Measurements from ENCODE around the gene HTR4. TPM values are rescaled to one million over a fixed set of nuclear protein-coding genes. Genes with fewer than 3 reads are reported as not detected.

The HTR4 gene
- polyA plus RNA-seq, 2 of the 4 experiments (the other 2 are of a cell fraction), result not detected

DNA sequence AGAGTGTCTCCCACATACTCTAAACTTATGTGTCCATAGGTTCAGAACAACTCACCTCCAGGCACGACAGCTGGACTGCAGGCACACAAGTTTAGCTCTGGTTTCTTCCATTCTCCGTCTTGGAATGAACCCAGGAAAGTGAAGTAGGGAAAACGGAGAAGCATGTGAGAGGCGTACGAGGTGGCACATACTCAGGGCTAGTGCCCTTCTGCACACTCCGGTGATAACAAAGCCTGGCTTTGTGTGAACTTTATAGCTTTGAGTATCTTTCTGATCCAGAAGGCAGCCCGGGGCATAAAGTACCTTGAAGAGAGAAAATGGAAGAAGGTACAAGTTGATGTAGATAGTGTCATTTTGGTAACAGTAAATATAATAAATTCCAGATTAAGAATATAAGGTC is 11.1 kb upstream of the HTR4 start:
- no peak for TF ChIP-seq SMC3 (IDR thresholded peaks at IDR 0.05)
- TF ChIP-seq RARB (CRISPR knock-in tag; IDR thresholded peaks at IDR 0.05), result no peak
- TF ChIP-seq ZFP36 (IDR thresholded peaks at IDR 0.05; ENCODE audit: borderline replicate concordance, partially characterized antibody), result no peak
- TF ChIP-seq RAD21 (conservative IDR thresholded peaks at IDR 0.05 in 1 of 2, IDR thresholded peaks at IDR 0.05 in 1 of 2), result no peak
- TF ChIP-seq EHF (CRISPR knock-in tag; IDR thresholded peaks at IDR 0.05), result no peak
- TF ChIP-seq, protein P1, sequence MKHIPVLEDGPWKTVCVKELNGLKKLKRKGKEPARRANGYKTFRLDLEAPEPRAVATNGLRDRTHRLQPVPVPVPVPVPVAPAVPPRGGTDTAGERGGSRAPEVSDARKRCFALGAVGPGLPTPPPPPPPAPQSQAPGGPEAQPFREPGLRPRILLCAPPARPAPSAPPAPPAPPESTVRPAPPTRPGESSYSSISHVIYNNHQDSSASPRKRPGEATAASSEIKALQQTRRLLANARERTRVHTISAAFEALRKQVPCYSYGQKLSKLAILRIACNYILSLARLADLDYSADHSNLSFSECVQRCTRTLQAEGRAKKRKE (CRISPR knock-in tag; IDR thresholded peaks at IDR 0.05; ENCODE audit: low read depth), result no peak
- no peak for TF ChIP-seq MAZ (IDR thresholded peaks at IDR 0.05; ENCODE audit: borderline replicate concordance, low read depth, low read length)
- no peak for TF ChIP-seq MYC (IDR thresholded peaks at IDR 0.05; ENCODE audit: borderline replicate concordance, low read length)
- FAIRE-seq, result no peak
- ATAC-seq, result no peak
- ChIA-PET CTCF (no interaction called here), POLR2A (no interaction called here)
- WGBS (ENCODE audit: missing lambda C conversion rate), result 25% methylated on average over 7 of the region's 7 CpGs
- H3K4me3 ChIP-seq, result no peak overlapping the region
- no peaks in the 10 kb centered on the region for H3K9me3 ChIP-seq
- H3K27ac ChIP-seq, result no peak overlapping the region
- H3K4me1 ChIP-seq, result no peaks in the 10 kb centered on the region
- H3K4me2 ChIP-seq, result no peak overlapping the region
- no peak for DNase-seq (ENCODE audit: low read depth in 1 of 2, low spot score in 1 of 2)

DNA sequence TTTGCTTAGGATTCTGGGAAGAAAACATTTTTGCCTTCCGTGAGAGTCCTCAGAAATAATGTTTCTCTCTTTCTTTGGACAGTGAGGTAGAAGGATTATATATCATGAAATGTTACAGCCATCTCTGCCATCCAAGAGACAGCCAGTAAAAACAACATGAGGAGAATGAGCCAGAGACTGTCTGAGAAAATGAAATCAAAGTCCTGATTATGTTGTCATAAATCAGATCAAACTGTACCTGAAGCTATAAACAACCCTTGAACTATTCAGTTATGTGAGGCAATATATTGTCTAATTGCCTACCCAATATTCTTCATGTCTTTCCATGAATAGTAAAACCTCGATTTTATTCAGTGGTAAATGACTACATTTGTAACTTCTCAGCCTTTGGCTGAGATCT is 9.2 kb upstream of the HTR4 start:
- no peaks in the 10 kb centered on the region for H3K4me1 ChIP-seq
- 4% methylated on average over 2 of the region's 2 CpGs for WGBS (ENCODE audit: missing lambda C conversion rate)
- no peak overlapping the region for H3K4me2 ChIP-seq
- POLR2A ChIA-PET, result interaction anchor here (0.6 kb wide), 1 partner anchor 335 kb away, joined by 3 read pairs; no protein-coding TSS in a partner anchor
- ATAC-seq (no peak), DNase-seq (ENCODE audit: low read depth in 1 of 2, low spot score in 1 of 2) (no peak), FAIRE-seq (no peak)
- CTCF ChIA-PET, result interaction anchor here (1.0 kb wide), 1 partner anchor 13 kb away, joined by 4 read pairs; no protein-coding TSS in a partner anchor
- TF ChIP-seq ZC3H11A (IDR thresholded peaks at IDR 0.05), result no peak
- no peak for TF ChIP-seq SREBF2 (IDR thresholded peaks at IDR 0.05)
- TF ChIP-seq CBX2 (IDR thresholded peaks at IDR 0.05; ENCODE audit: borderline replicate concordance, low read depth), result no peak
- TF ChIP-seq KDM5A (IDR thresholded peaks at IDR 0.05), result no peak
- TF ChIP-seq FOSB (CRISPR knock-in tag; IDR thresholded peaks at IDR 0.05), result no peak
- no peak for TF ChIP-seq HDAC2 (IDR thresholded peaks at IDR 0.05)
- TF ChIP-seq BCL3 (IDR thresholded peaks at IDR 0.05), result no peak
- TF ChIP-seq POLR2AphosphoS2 (conservative IDR thresholded peaks at IDR 0.05; ENCODE audit: low read length), result no peak
- no peak for TF ChIP-seq ZNF302 (CRISPR knock-in tag; IDR thresholded peaks at IDR 0.05)
- no peak for TF ChIP-seq MYC (IDR thresholded peaks at IDR 0.05; ENCODE audit: borderline replicate concordance, low read length)
- TF ChIP-seq EHF (CRISPR knock-in tag; IDR thresholded peaks at IDR 0.05), result no peak
- no peak for TF ChIP-seq FOSL2 (IDR thresholded peaks at IDR 0.05)
- no peak for TF ChIP-seq FOSL2 (CRISPR knock-in tag; IDR thresholded peaks at IDR 0.05)
- TF ChIP-seq JUN (IDR thresholded peaks at IDR 0.05), result no peak
- no peaks in the 10 kb centered on the region for H3K9me3 ChIP-seq
- H3K4me3 ChIP-seq, result no peak overlapping the region
- no peak overlapping the region for H3K27ac ChIP-seq

DNA sequence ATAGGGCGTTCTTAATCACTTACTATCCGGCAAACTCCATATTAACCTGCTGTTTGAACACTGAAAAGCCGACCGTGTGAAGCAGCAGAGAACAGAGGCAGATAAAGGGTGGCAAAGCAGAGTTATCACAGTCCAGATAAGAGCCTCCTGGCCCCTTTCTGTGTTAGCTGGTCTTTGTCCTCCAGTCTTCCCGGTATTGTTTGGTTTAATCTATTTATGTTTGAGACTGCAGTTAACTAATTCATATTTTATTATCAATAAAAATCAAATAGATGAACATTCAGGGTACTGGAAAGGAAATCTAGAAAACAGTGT is 6.0 kb upstream of the HTR4 start:
- no peaks in the 10 kb centered on the region for H3K4me1 ChIP-seq
- WGBS (ENCODE audit: missing lambda C conversion rate), result under 1% methylated on average over 5 of the region's 5 CpGs
- FAIRE-seq, result no peak
- H3K27ac ChIP-seq, result no peak overlapping the region
- no peaks in the 10 kb centered on the region for H3K9me3 ChIP-seq
- ATAC-seq, result no peak
- CTCF ChIA-PET, result no interaction called here
- no peak overlapping the region for H3K4me2 ChIP-seq
- H3K4me3 ChIP-seq, result no peak overlapping the region
- TF ChIP-seq, protein P1 (CRISPR knock-in tag; IDR thresholded peaks at IDR 0.05; ENCODE audit: low read depth), result no peak
- TF ChIP-seq HDAC2 (IDR thresholded peaks at IDR 0.05) (no peak), POLR2A (IDR thresholded peaks at IDR 0.05; ENCODE audit: low read length) (no peak), CHD2 (IDR thresholded peaks at IDR 0.05; ENCODE audit: low read length, partially characterized antibody) (no peak), MAFK (IDR thresholded peaks at IDR 0.05; ENCODE audit: partially characterized antibody) (no peak), NFE2L2 (conservative IDR thresholded peaks at IDR 0.05; ENCODE audit: low read length) (no peak), MAX (IDR thresholded peaks at IDR 0.05) (no peak), JUNB (IDR thresholded peaks at IDR 0.05) (no peak), BCL3 (IDR thresholded peaks at IDR 0.05) (no peak), TP53 (CRISPR knock-in tag; IDR thresholded peaks at IDR 0.05) (no peak), RAD21 (conservative IDR thresholded peaks at IDR 0.05 in 1 of 2, IDR thresholded peaks at IDR 0.05 in 1 of 2) (no peak), EHMT2 (IDR thresholded peaks at IDR 0.05; ENCODE audit: low read depth) (no peak), CTCF (IDR thresholded peaks at IDR 0.05) (no peak)
- no peak for DNase-seq (ENCODE audit: low read depth in 1 of 2, low spot score in 1 of 2)
- POLR2A ChIA-PET, result no interaction called here
